ENCODE measurements around the gene DUSP2. TPM values are rescaled to one million over a fixed set of nuclear protein-coding genes. Genes with fewer than 3 reads are reported as not detected.

The DUSP2 gene
- total and polyA plus RNA-seq, 10 of the 15 experiments (the other 5 are each of a cell fraction or from before 2014, with no cell fraction given), result 9.7 to 212 (median 57.2) TPM

- no peak for TF ChIP-seq ATF2 (IDR thresholded peaks at IDR 0.05; ENCODE audit: low read length)
- TF ChIP-seq SMARCA5 (IDR thresholded peaks at IDR 0.05), result no peak
- TF ChIP-seq EZH2 (IDR thresholded peaks at IDR 0.05; ENCODE audit: borderline replicate concordance, control insufficient read depth, low read depth, low read length), result no peak
- peak; percentile 83 for TF ChIP-seq BCL11A (IDR thresholded peaks at IDR 0.05; ENCODE audit: low read depth, low read length)
- TF ChIP-seq CHD2 (IDR thresholded peaks at IDR 0.05; ENCODE audit: borderline replicate concordance, low read depth, low read length), result peak; percentile 91
- peak; percentile 97 for TF ChIP-seq RELB (IDR thresholded peaks at IDR 0.05; ENCODE audit: low read depth)
- no peak for TF ChIP-seq USF1 (IDR thresholded peaks at IDR 0.05; ENCODE audit: borderline replicate concordance, extremely low read length, insufficient read depth, low read depth, low read length)
- peak; percentile 25; the same call in 1 of the 2 replicates for TF ChIP-seq ZNF24 (IDR thresholded peaks at IDR 0.05)
- peak; percentile 74 for TF ChIP-seq BCL3 (IDR thresholded peaks at IDR 0.05; ENCODE audit: borderline replicate concordance, insufficient read depth, low read depth, low read length, poor library complexity, severe bottlenecking)
- peak; percentile 84 for TF ChIP-seq POLR2AphosphoS5 (IDR thresholded peaks at IDR 0.05; ENCODE audit: low read length)
- TF ChIP-seq ELK1 (IDR thresholded peaks at IDR 0.05; ENCODE audit: low read depth, low read length), result peak; percentile 46; the same call in 1 of the 2 replicates
- peak; percentile 95 for TF ChIP-seq GATAD2B (conservative IDR thresholded peaks at IDR 0.05; ENCODE audit: low read depth)
- TF ChIP-seq PKNOX1 (IDR thresholded peaks at IDR 0.05), result peak; percentile 87
- no peak; a peak in 1 of 4 replicates for TF ChIP-seq ETV6 (conservative IDR thresholded peaks at IDR 0.05 in 1 of 2, IDR thresholded peaks at IDR 0.05 in 1 of 2; ENCODE audit: borderline replicate concordance in 1 of 2, low read depth in 1 of 2)
- TF ChIP-seq EED (IDR thresholded peaks at IDR 0.05; ENCODE audit: low read depth), result peak; percentile 95
- TF ChIP-seq IRF4 (IDR thresholded peaks at IDR 0.05; ENCODE audit: low read depth, low read length), result peak; percentile 76
- peak; percentile 95 to 97 for TF ChIP-seq IKZF2 (IDR thresholded peaks at IDR 0.05)
- no peak for TF ChIP-seq RAD51 (IDR thresholded peaks at IDR 0.05)
- no peak for TF ChIP-seq PAX8 (IDR thresholded peaks at IDR 0.05)
Measured at GRCh38 chr2:96146153-96146880, 1.1 kb upstream of the DUSP2 start (continued).

All from GM12878 (cell line).